IPS-NIHi11 (cell line): ENCODE results near the gene UMODL1.

Experiments
- DNase-seq: peaks from one replicate; pipeline ENCODE4 v3.0.0; 2012; ENCODE audit warnings: mixed read lengths, low spot score

UMODL1 gene

DNA sequence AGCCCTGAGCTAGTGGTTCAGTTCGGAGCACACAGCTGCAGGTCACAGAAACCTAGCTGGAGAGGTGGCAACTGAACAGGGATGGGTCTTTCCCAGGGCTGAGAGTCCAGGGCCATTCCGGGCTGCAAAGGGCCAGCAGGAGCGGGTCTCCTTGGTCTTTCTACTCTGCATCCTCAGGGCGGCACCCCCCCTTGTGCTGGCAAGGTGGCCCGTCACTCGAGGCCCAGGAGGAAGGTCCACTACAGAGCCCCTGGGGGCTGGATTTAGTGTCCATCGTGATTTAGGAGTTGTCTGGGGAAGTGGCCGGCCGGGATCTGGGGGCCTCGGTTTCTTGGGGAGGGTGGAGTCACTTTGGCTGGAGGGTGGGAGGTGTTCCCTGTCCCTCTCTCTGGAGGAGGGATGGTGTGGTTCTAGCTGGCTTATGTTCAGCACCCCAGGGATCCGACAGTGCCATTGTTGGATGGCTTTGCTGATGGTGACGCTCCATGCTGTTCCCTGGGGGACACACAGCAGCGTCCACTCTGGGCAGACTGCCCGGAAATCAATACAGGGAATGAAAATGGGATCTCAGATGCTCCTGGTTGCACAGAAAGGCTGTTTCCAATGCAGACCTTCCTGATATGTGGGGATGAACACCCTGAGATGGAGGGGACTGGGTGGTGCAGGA, 64.4 kb downstream of the UMODL1 start:
- no peak for DNase-seq

DNA sequence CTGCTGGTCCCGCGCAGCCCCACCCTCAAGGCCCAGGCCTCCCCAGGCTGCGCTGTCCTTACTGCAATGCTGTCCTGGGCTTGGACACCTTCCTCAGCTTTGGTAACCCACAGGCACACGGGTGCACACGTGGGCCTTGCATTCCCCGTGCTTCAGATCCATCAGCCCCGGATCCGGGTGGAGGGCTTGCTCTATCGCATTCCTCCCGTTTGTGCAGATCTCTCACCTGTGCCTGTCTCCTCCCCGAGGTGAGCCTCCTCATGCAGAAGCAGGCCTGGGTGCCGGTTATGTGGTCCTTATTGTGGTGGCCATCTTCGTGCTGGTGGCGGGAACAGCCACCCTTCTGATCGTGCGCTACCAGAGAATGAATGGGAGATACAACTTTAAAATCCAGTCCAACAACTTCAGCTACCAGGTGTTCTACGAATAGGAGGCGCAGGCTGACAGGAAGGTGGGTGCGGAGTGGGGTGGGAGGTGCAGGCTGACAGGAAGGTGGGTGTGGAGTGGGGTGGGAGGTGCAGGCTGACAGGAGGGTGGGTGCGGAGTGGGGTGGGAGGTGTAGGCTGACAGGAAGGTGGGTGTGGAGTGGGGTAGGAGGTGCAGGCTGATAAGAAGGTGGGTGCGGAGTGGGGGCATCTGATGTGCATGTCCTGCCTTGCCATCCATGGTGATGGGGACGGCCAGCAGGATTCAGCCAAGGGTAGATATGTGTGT, 66.2 kb downstream of the UMODL1 start:
- no peak for DNase-seq

GRCh38 chr21:42140196-42140934, 69.2 kb downstream of the UMODL1 start:
- DNase-seq, result no peak

DNA sequence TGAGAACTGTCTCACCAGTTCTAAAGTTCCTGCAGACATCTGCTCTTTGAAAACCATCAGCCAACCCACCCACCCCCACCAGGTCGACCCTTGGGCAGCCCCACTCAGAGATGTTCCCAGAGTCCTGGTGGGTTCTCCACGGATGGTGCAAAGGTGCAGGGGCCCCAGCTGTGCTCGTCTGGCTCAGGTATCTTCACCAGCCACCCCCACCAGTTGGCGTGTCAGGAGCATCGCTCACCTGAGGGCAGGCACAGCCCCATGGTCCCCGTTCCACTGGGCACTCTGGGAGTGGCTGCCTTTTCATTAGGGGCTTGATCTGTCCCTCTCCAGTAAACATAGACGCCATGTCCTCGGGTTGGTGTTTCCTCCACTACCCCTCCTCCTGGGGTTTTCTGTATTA, 70.5 kb downstream of the UMODL1 start:
- DNase-seq, result no peak

DNA sequence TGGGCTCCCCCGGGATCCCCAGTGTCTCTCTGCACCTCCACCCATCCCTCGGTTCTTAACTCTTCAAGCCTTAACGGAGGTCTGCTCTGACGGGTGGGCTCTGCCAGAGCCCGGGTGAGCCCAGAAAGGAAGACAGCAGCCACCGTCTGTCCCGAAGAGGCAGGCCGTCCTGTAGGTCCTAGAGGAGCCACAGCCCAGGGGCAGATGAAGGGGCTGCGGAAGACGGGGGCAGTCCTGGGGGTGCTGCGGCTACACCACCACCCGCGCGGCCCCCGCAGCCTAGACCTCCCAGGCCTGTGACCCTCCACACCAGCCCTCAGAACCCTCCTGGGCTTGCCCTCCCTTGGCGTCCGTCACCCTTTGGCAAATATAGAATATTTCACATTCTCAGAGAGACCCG, 71.0 kb downstream of the UMODL1 start:
- DNase-seq, result no peak

GRCh38 chr21:42142627-42143026, 71.5 kb downstream of the UMODL1 start:
- DNase-seq, result no peak

GRCh38 chr21:42143111-42143510, 72.0 kb downstream of the UMODL1 start:
- DNase-seq, result no peak

- no peak for DNase-seq
Observed at GRCh38 chr21:42144221-42144620, 73.1 kb downstream of the UMODL1 start.

DNA sequence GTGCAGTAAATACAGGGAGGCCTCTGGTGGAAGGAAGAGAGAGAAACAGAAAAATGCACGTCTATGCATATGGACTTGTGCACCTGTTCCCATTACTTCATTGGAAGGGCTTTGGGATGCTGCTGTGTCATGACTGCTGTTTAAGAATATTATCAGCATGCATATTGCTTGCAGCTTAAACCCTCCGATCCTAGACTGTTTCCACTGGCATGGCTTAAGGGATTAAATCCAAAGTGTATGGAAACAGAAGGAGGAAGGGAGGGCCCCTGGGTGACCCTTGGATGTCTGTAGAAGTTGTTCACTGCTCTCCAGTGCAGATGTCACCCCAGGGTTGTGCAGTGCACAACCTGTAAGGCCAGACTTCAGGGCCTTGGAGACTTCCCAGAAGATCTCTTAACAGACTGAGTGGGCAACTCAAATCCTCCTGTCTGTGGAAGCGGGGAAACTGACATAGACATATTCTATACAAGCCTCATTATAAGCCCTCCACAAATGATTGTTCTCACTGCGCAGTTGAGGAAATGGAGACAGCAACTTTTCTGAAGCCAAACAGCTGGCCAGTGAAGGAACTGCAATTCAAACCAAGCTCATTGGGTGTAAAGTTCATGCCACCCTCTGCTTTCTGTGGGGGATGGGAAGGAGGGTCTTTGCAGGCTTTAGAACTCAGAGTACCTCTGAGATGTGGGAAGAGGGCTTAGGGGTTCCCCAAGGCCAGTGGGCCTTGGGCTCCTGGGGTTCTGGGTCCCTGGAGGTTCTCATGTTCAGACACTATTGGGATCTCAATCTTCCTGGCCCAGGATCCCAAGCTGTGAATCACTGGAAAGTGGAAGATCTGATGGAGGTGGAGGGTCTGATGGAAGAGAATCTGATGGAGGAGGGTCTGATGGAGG, 73.8 kb downstream of the UMODL1 start:
- DNase-seq, result no peak

- DNase-seq, result peak; percentile 95
Observed at GRCh38 chr21:42145569-42146272, 74.6 kb downstream of the UMODL1 start.

DNA sequence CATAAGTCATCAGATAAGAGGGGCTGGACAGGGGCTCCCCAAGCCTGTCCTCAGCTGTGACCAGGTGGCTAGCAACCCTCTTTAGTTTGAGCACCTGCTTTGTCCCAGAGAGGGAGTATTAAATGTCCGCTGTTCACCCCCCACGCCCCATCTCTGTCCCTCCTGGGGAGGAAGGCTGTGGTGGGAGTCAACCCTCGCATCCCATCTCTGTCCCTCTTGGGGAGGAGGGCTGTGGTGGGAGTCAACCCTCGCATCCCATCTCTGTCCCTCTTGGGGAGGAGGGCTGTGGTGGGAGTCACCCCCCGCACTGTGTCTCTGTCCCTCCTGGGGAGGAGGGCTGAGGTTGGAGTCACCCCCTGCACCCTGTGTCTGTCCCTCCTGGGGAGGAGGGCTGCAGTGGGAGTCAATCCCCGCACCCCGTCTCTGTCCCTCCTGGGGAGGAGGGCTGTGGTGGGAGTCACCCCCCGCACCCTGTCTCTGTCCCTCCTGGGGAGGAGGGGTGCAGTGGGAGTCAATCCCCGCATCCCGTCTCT, 75.2 kb downstream of the UMODL1 start:
- no peak for DNase-seq

GRCh38 chr21:42146821-42147220, 75.7 kb downstream of the UMODL1 start:
- DNase-seq, result no peak

DNA sequence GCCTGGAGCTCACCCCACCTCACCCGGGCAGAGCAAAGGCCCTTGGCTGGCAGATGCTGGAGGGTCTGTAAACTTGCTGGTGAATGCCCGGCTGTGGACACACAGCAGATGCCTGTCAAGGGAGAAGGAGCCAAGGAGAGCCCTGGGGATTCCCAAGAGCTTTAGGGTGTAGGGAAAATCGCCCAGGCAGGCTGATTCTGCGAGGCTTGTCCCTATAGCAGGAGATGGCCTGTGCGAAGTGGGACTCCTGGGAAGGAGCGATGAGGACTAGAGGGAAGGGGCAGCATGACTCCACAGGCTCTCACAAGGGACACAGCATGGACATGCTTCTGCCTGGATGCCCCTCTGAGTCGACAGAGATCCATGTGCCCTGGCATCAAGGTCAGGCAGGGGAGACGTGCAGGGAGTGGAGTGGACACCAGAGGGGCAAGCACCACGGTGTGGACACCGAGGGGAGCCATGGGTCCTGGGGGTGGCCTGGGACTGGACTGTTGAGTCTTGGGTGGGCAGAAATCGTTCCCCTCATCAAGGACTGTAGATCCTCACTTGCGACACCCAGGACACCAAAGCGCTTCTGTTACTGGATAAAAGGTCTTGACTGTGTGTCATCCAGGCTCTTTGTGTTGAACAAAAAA, 76.4 kb downstream of the UMODL1 start:
- DNase-seq, result no peak

DNA sequence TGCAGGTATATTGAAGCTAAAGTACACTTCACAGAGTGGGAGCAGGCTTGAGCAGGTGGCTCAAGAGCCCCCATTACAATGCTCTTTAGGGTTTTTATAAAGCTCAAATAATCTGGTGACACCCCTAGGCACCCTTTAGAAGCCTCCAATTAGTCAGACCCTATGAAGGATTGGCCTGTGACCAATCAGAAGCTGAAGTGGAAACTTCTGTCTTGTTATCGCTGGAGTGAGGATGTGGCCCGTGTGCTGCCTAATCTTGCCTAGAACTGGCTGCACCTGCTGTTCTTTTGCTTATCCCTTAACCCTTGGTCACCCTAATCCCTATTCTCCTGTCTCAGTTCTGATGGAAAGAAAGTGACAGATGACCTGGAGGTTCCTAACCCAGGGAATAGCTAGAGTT, 77.0 kb downstream of the UMODL1 start:
- no peak for DNase-seq

DNA sequence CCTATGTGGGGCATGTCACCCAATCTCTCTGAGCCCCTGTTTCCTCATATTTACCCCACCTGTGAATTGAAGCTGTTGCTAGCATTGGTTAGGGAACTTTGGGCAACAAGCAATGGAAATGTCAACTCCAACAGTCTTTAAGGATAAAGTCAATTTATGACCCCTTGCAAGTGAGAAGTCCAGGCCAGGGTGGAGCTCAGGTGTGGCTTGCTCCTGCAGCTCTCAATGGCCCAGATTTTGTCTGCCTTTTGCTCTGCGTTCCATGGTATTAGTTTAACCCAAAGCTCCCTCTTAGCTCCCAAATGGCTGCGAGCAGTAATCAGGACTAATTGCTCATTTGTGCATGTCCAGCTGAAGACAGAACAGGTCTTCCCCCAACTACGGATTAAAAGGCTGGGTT, 77.5 kb downstream of the UMODL1 start:
- DNase-seq, result no peak

- no peak for DNase-seq
Observed at GRCh38 chr21:42149656-42150473, 78.7 kb downstream of the UMODL1 start.

- DNase-seq, result no peak
Observed at GRCh38 chr21:42150474-42151085, 79.5 kb downstream of the UMODL1 start.

DNA sequence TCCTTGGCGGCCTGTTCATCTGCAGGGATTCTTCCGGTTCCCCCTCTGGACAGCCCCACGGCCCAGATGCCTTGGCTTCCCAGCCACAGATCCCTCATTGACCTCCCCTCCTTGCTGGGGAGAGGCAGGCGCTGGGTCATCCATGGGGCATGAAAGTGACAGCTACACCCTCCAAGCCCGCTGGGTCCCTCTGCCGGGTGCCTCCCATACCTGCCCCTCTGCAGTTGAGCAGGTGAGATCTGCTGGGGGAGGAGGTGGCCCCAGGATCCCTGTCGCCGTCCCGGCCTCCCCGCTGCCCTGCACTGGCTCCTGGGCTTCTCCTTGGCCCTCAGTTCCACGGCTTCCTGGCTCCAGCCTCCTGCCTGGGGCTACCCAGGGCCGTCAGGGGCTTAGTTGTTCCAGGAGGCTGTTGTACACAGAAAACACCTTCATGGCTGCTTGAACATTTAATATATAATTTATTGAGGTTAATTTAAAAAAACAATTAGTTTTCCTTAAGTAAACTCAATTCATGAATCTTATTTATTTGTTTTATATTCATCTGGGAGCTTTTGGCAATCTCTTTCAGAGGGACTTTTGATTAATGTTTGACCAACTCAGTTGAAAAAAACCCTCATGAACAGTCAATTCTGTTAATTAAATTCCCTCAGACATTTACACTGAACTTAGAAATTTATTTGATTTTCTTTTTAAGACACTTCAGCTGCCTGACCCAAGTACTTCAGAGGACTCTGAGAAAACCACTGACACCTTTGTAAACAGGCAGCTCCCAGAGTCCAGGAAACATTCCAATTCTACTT, 80.2 kb downstream of the UMODL1 start:
- DNase-seq, result no peak

- no peak for DNase-seq
Observed at GRCh38 chr21:42151948-42152220, 80.8 kb downstream of the UMODL1 start.
